WERI-Rb-1 (cell line): ENCODE data around the gene MGARP.

Source experiments
- DNase-seq: peaks from one replicate; pipeline ENCODE4 v3.0.0-alpha.2; 2020
- H3K27ac ChIP-seq: fragments of 250-450 bp; sonication (Bioruptor Pico); 2 replicates; pipeline ENCODE4 v1.5.1; 2020; ENCODE audit warnings: mild to moderate bottlenecking, moderate library complexity
- H3K27me3 ChIP-seq: fragments of 250-450 bp; sonication (Bioruptor Pico); 2 replicates; pipeline ENCODE4 v1.5.1; 2021; ENCODE audit warnings: mild to moderate bottlenecking, low read depth, moderate library complexity; ENCODE audit not compliant: insufficient read depth, severe bottlenecking
- H3K36me3 ChIP-seq: fragments of 250-450 bp; sonication (Bioruptor Pico); 2 replicates; pipeline ENCODE4 v1.5.1; 2020; ENCODE audit warnings: mild to moderate bottlenecking, moderate library complexity
- H3K4me3 ChIP-seq: 2 replicates; pipeline ENCODE4 v1.5.1; 2011; ENCODE audit warnings: low read depth, mild to moderate bottlenecking, control low read depth, low read length
- H3K9me3 ChIP-seq: fragments of 250-450 bp; sonication (Bioruptor Pico); 2 replicates; pipeline ENCODE4 v1.5.1; 2021; ENCODE audit warnings: mild to moderate bottlenecking, moderate library complexity; ENCODE audit not compliant: severe bottlenecking
- CTCF ChIP-seq: IDR thresholded peaks from 2 replicates; pipeline ENCODE4 v1.5.1; 2011; ENCODE audit warnings: low read depth, mild to moderate bottlenecking, control low read depth, inconsistent platforms, low read length

The MGARP gene

GRCh38 chr4:139221687-139222086 lies 58.3 kb downstream of the MGARP start:
- Histone ChIP-seq H3K36me3 (no peaks in the 10 kb centered on the region), H3K9me3 (no peaks in the 10 kb centered on the region), H3K27ac (no peak overlapping the region), H3K4me3 (no peak overlapping the region), H3K27me3 (no peaks in the 10 kb centered on the region)
- DNase-seq, result no peak
- TF ChIP-seq CTCF, result no peak

GRCh38 chr4:139219450-139220055 lies 60.5 kb downstream of the MGARP start:
- Histone ChIP-seq H3K27ac (no peak overlapping the region), H3K36me3 (no peaks in the 10 kb centered on the region), H3K4me3 (no peak overlapping the region), H3K9me3 (no peaks in the 10 kb centered on the region), H3K27me3 (no peaks in the 10 kb centered on the region)
- TF ChIP-seq CTCF, result no peak
- no peak for DNase-seq
